ENCODE data around the gene PEX16. TPM values are rescaled to one million over a fixed set of nuclear protein-coding genes. Genes with fewer than 3 reads are reported as not detected.

The PEX16 gene
- total RNA-seq, 1 donor from 2014 or later, result 37.4 TPM

GRCh38 chr11:45864041-45864440 lies 53.6 kb downstream of the PEX16 start:
- no peak for DNase-seq (ENCODE audit: low read depth)
- Histone ChIP-seq H3K36me3 (ENCODE audit: control insufficient read depth, insufficient read depth, low read length) (no peaks in the 10 kb centered on the region), H3K27me3 (ENCODE audit: control insufficient read depth, insufficient read depth, low read length) (no peaks in the 10 kb centered on the region), H3K4me3 (ENCODE audit: low read depth, low read length) (no peak overlapping the region)
- TF ChIP-seq CTCF (IDR thresholded peaks at IDR 0.05; ENCODE audit: insufficient read depth, low read length, poor library complexity, severe bottlenecking), result no peak

GRCh38 chr11:45860764-45861510 lies 56.7 kb downstream of the PEX16 start:
- no peak for TF ChIP-seq CTCF (IDR thresholded peaks at IDR 0.05; ENCODE audit: insufficient read depth, low read length, poor library complexity, severe bottlenecking)
- no peaks in the 10 kb centered on the region for H3K27me3 ChIP-seq (ENCODE audit: control insufficient read depth, insufficient read depth, low read length)
- H3K36me3 ChIP-seq (ENCODE audit: control insufficient read depth, insufficient read depth, low read length), result peaks cover 2% of the 10 kb centered on the region
- H3K4me3 ChIP-seq (ENCODE audit: low read depth, low read length), result no peak overlapping the region
- DNase-seq (ENCODE audit: low read depth), result no peak

- Histone ChIP-seq H3K4me3 (ENCODE audit: low read depth, low read length) (no peak overlapping the region), H3K36me3 (ENCODE audit: control insufficient read depth, insufficient read depth, low read length) (peaks cover 2% of the 10 kb centered on the region), H3K27me3 (ENCODE audit: control insufficient read depth, insufficient read depth, low read length) (no peaks in the 10 kb centered on the region)
- no peak for DNase-seq (ENCODE audit: low read depth)
- TF ChIP-seq CTCF (IDR thresholded peaks at IDR 0.05; ENCODE audit: insufficient read depth, low read length, poor library complexity, severe bottlenecking), result no peak
Observed at GRCh38 chr11:45860348-45860747, 57.3 kb downstream of the PEX16 start.

Other genes with a start within 250 kb of the PEX16 start
- 19.8 and 25.4 TPM in 2 replicates for gene SLC35C1, start 112.7 kb downstream of the PEX16 start, total RNA-seq
- gene CRY2, start 70.4 kb downstream of the PEX16 start, total RNA-seq, result 8.5 and 9.1 TPM in 2 replicates
- 13.2 and 14.8 TPM in 2 replicates for gene MAPK8IP1, start 32.2 kb downstream of the PEX16 start, total RNA-seq
- not detected in 2 replicates for gene FREY1, start 10.6 kb downstream of the PEX16 start, total RNA-seq
- 10.9 and 11.2 TPM in 2 replicates for gene LARGE2, start 4.8 kb upstream of the PEX16 start, total RNA-seq
- 11.8 and 12.0 TPM in 2 replicates for gene PHF21A, start 203.6 kb upstream of the PEX16 start, total RNA-seq

Measured in kidney epithelial cell (primary cell).